GM21515 (cell line): Measurements from ENCODE around the gene CCM2.

ENCODE experiments used
- ATAC-seq: cut with Tn5 transposase; IDR thresholded peaks from one replicate; pipeline ENCODE4 v1.9.1; 2021; ENCODE audit not compliant: unreplicated experiment

The CCM2 gene

GRCh38 chr7:45000093-45001032 is at the start of gene CCM2:
CCM2 (plus strand) TSS chr7:45000201; CDS start chr7:45000334, 133 bp downstream.
- peak; percentile 2 for ATAC-seq

GRCh38 chr7:44953156-44953555 is 46.8 kb upstream of the CCM2 start:
- ATAC-seq = no peak

GRCh38 chr7:44955733-44956132 is 44.3 kb upstream of the CCM2 start:
- no peak for ATAC-seq

- ATAC-seq = no peak
These were observed 43.7 kb upstream of the CCM2 start for GRCh38 chr7:44956157-44956766.

GRCh38 chr7:44958645-44959344 is 41.2 kb upstream of the CCM2 start:
- no peak for ATAC-seq

- ATAC-seq = no peak
These were observed 40.5 kb upstream of the CCM2 start for GRCh38 chr7:44959433-44959951.

GRCh38 chr7:44960011-44960580 is 39.9 kb upstream of the CCM2 start:
- no peak for ATAC-seq

GRCh38 chr7:44961844-44962482 is 38.0 kb upstream of the CCM2 start:
- no peak for ATAC-seq

GRCh38 chr7:44962483-44963251 is 37.3 kb upstream of the CCM2 start:
- ATAC-seq = no peak

GRCh38 chr7:44963364-44964290 is 36.4 kb upstream of the CCM2 start:
- ATAC-seq = no peak

- ATAC-seq = no peak
These were observed 35.6 kb upstream of the CCM2 start for GRCh38 chr7:44964384-44964830.

GRCh38 chr7:44964831-44965440 is 35.1 kb upstream of the CCM2 start:
- ATAC-seq = no peak

- ATAC-seq = no peak
These were observed 34.5 kb upstream of the CCM2 start for GRCh38 chr7:44965441-44965903.

GRCh38 chr7:44965937-44966730 is 33.9 kb upstream of the CCM2 start:
- no peak for ATAC-seq

GRCh38 chr7:44966731-44967538 is 33.1 kb upstream of the CCM2 start:
- no peak for ATAC-seq
